WTC11 (cell line): ENCODE measurements around the gene BCL2A1.

Experiments used
- CTCF ChIP-seq: fragments of 200-600 bp; IDR thresholded peaks from 2 replicates; pipeline ENCODE4 v1.8.0; 2022; ENCODE audit warnings: antibody characterized with exemption
- E2F1 ChIP-seq: sonication (generic); formaldehyde crosslinking; IDR thresholded peaks from 2 replicates; pipeline ENCODE4 v1.8.0; 2022; ENCODE audit warnings: mild to moderate bottlenecking, missing genetic modification reagents
- SP1 ChIP-seq: sonication (generic); formaldehyde crosslinking; conservative IDR thresholded peaks from 2 replicates; pipeline ENCODE4 v1.8.1; 2022; ENCODE audit warnings: missing genetic modification reagents
- USF2 ChIP-seq: sonication (generic); formaldehyde crosslinking; IDR thresholded peaks from 2 replicates; pipeline ENCODE4 v1.8.1; 2023; ENCODE audit warnings: mild to moderate bottlenecking, missing genetic modification reagents, moderate library complexity

DNA sequence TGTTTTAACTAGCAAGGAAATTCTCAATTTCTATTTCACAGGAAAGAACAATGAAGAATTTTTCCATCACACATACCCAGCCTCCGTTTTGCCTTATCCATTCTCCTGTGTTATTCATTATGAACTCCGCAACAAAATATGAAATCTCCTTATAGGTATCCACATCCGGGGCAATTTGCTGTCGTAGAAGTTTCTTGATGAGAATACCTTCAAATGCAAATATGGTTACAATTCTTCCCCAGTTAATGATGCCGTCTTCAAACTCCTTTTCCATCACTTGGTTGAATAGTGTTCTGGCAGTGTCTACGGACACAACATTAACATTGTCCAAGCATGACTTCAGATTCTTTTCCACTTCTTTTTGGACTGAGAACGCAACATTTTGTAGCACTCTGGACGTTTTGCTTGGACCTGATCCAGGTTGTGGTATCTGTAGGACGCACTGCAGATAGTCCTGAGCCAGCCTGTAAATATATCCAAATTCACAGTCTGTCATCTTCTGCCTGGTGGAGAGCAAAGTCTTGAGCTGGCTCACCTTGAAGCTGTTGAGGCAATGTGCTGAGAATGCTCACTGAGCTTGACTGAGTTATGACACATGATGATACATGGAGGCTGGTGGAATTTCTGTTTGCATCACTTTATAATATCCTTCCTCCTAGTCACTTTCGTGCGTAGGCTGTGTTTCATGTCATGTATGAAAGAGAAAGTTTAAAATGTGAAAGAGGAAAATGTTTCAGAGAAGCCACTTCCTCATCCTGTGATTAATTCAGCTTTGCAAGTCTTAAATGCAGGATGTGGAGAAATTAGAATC lies at the start of gene BCL2A1:
- TF ChIP-seq CTCF (no peak), E2F1 (CRISPR knock-in tag) (no peak), SP1 (CRISPR knock-in tag) (no peak), USF2 (CRISPR knock-in tag) (no peak)
